Measurements from ENCODE around the gene GAB2.

- TF ChIP-seq CTCF (conservative IDR thresholded peaks at IDR 0.05), result no peak
- TF ChIP-seq ZFX (IDR thresholded peaks at IDR 0.05), result no peak
Observed at GRCh38 chr11:78314762-78315161, 102.9 kb downstream of the GAB2 start.
